GM23338 (cell line): ENCODE data around the gene CCL23. TPM values are rescaled to one million over a fixed set of nuclear protein-coding genes. Genes with fewer than 3 reads are reported as not detected.

Experiments
- ATAC-seq: fragments of 200-7000 bp; cut with Tn5 transposase; 3 replicates; pipeline ENCODE4 v1.9.1; 2020
- DNase-seq: peaks from one replicate; pipeline ENCODE4 v3.0.0-alpha.2; 2015; ENCODE audit warnings: low spot score
- H2AFZ ChIP-seq: fragments of 200-600 bp; sonication (generic); 2 replicates; pipeline ENCODE4 v1.8.0; 2016; ENCODE audit warnings: antibody characterized with exemption, mild to moderate bottlenecking, moderate library complexity
- H3F3A ChIP-seq: fragments of 200-600 bp; sonication (generic); replicated peaks from 2 replicates; pipeline ENCODE4 v1.8.0; 2017; ENCODE audit warnings: antibody characterized with exemption, mixed run types, low read depth
- H3K27ac ChIP-seq: fragments of 200-600 bp; sonication (generic); 2 replicates; pipeline ENCODE4 v1.6.1; 2016; ENCODE audit warnings: low read depth
- H3K27me3 ChIP-seq: fragments of 200-600 bp; sonication (generic); 2 replicates; pipeline ENCODE4 v1.8.0; 2016; ENCODE audit warnings: mild to moderate bottlenecking, mixed run types, moderate library complexity; ENCODE audit not compliant: insufficient read depth
- H3K36me3 ChIP-seq: fragments of 200-600 bp; sonication (generic); 2 replicates; pipeline ENCODE4 v1.8.0; 2016; ENCODE audit warnings: mild to moderate bottlenecking; ENCODE audit not compliant: insufficient read depth
- H3K4me1 ChIP-seq: fragments of 200-600 bp; sonication (generic); 2 replicates; pipeline ENCODE4 v1.8.0; 2016; ENCODE audit warnings: mild to moderate bottlenecking, moderate library complexity; ENCODE audit not compliant: insufficient read depth
- H3K4me2 ChIP-seq: fragments of 200-600 bp; sonication (generic); 2 replicates; pipeline ENCODE4 v1.7.1; 2017; ENCODE audit warnings: mixed run types
- H3K4me3 ChIP-seq: fragments of 200-600 bp; sonication (generic); 2 replicates; pipeline ENCODE4 v1.6.1; 2016; ENCODE audit warnings: mixed run types
- H3K79me2 ChIP-seq: fragments of 200-600 bp; sonication (generic); replicated peaks from 2 replicates; pipeline ENCODE4 v1.8.0; 2017; ENCODE audit warnings: mild to moderate bottlenecking; ENCODE audit not compliant: insufficient read depth
- H3K9me2 ChIP-seq: fragments of 200-600 bp; sonication (generic); 2 replicates; pipeline ENCODE4 v1.8.0; 2017; ENCODE audit not compliant: insufficient read depth
- H4K20me1 ChIP-seq: fragments of 200-600 bp; sonication (generic); replicated peaks from 2 replicates; pipeline ENCODE4 v1.8.0; 2017; ENCODE audit warnings: mild to moderate bottlenecking; ENCODE audit not compliant: insufficient read depth
- H3K27ac Mint-ChIP-seq: 2 replicates; pipeline ENCODE4 v1.8.0; 2020; ENCODE audit warnings: inconsistent platforms, mild to moderate bottlenecking, moderate library complexity, mixed read lengths
- H3K27me3 Mint-ChIP-seq: 3 replicates; pipeline ENCODE4 v1.8.0; 2022; ENCODE audit warnings: low read depth, mild to moderate bottlenecking, moderate library complexity, mixed read lengths, inconsistent platforms; ENCODE audit not compliant: insufficient read depth, poor library complexity
- H3K36me3 Mint-ChIP-seq: 3 replicates; pipeline ENCODE4 v1.8.0; 2021; ENCODE audit warnings: low read depth, mild to moderate bottlenecking, inconsistent platforms, moderate library complexity, mixed read lengths
- H3K4me1 Mint-ChIP-seq: 3 replicates; pipeline ENCODE4 v1.8.0; 2020; ENCODE audit warnings: mild to moderate bottlenecking, inconsistent platforms, mixed read lengths
- H3K4me3 Mint-ChIP-seq: 3 replicates; pipeline ENCODE4 v1.8.0; 2021; ENCODE audit warnings: moderate library complexity, mild to moderate bottlenecking, inconsistent platforms, mixed read lengths
- H3K9me3 Mint-ChIP-seq: 3 replicates; pipeline ENCODE4 v1.8.0; 2020; ENCODE audit warnings: moderate library complexity, mild to moderate bottlenecking, inconsistent platforms, mixed read lengths
- CREB1 ChIP-seq: fragments of 250-450 bp; sonication (Bioruptor Pico); IDR thresholded peaks from 2 replicates; pipeline ENCODE4 v1.5.0; 2020; ENCODE audit warnings: low read depth, mild to moderate bottlenecking, moderate library complexity
- EZH2 ChIP-seq: fragments of 200-600 bp; sonication (generic); IDR thresholded peaks from one replicate; pipeline ENCODE4 v1.8.0; 2017; ENCODE audit warnings: antibody characterized with exemption, mild to moderate bottlenecking, low read depth; ENCODE audit not compliant: unreplicated experiment
- EZH2phosphoT487 ChIP-seq: fragments of 200-600 bp; sonication (generic); IDR thresholded peaks from one replicate; pipeline ENCODE4 v1.8.1; 2018; ENCODE audit warnings: antibody characterized with exemption; ENCODE audit not compliant: unreplicated experiment
- JUNB ChIP-seq: IDR thresholded peaks from one replicate; pipeline ENCODE4 v1.6.1; 2016; ENCODE audit warnings: antibody characterized with exemption; ENCODE audit not compliant: unreplicated experiment
- NANOG ChIP-seq: IDR thresholded peaks from 2 replicates; pipeline ENCODE4 v1.6.1; 2016; ENCODE audit warnings: antibody characterized with exemption, borderline replicate concordance
- POLR2AphosphoS5 ChIP-seq: IDR thresholded peaks from 2 replicates; pipeline ENCODE4 v1.6.1; 2016; ENCODE audit warnings: antibody characterized with exemption, low read depth
- REST ChIP-seq: IDR thresholded peaks from one replicate; pipeline ENCODE4 v1.6.1; 2018; ENCODE audit warnings: antibody characterized with exemption; ENCODE audit not compliant: unreplicated experiment
- ZNF331 ChIP-seq: fragments of 250-450 bp; sonication (Bioruptor Pico); IDR thresholded peaks from 2 replicates; pipeline ENCODE4 v1.5.0; 2020; ENCODE audit warnings: low read depth, mild to moderate bottlenecking, moderate library complexity
- ZNF462 ChIP-seq: fragments of 250-450 bp; sonication (Bioruptor Pico); IDR thresholded peaks from 2 replicates; pipeline ENCODE4 v1.5.0; 2020; ENCODE audit warnings: mild to moderate bottlenecking, moderate library complexity
- polyA plus RNA-seq: library from polyadenylated mRNA; unstranded; fragments of >200 nt; fragmentation: Nextera tagmentation; extraction: Ambion mirVana; gene quantifications from 2 replicates; pipeline ENCODE4 v1.2.1, GENCODE V29; 2016
- total RNA-seq: library from RNA; depleted of rRNA; stranded (reverse); fragments of >200 nt; shearing (Covaris generic); gene quantifications from 2 replicates; pipeline ENCODE4 v1.2.3, GENCODE V29; 2014

CCL23 gene
- total and polyA plus RNA-seq, 2 experiments from 2014 or later, result not detected

- TF ChIP-seq REST (no peak), CREB1 (CRISPR knock-in tag) (no peak)
Measured at GRCh38 chr17:36024106-36024869, 6.5 kb upstream of the CCL23 start (continued).

- no peaks in the 10 kb centered on the region for H4K20me1 ChIP-seq
- H3K4me3 ChIP-seq, result no peak overlapping the region
- no peaks in the 10 kb centered on the region for H3K27me3 ChIP-seq
- no peaks in the 10 kb centered on the region for H3F3A ChIP-seq
- H3K79me2 ChIP-seq, result no peaks in the 10 kb centered on the region
- no peak overlapping the region for H2AFZ ChIP-seq
- Mint-ChIP-seq H3K27ac (no peak overlapping the region), H3K4me3 (no peak overlapping the region), H3K9me3 (peaks cover 11% of the 10 kb centered on the region; the same call in 1 of the 3 replicates), H3K4me1 (no peaks in the 10 kb centered on the region), H3K27me3 (peaks cover 11% of the 10 kb centered on the region), H3K36me3 (no peaks in the 10 kb centered on the region; the same call in 1 of the 3 replicates)
- no peak overlapping the region for H3K4me2 ChIP-seq
- DNase-seq, result no peak
- no peaks in the 10 kb centered on the region for H3K4me1 ChIP-seq
- H3K36me3 ChIP-seq, result no peaks in the 10 kb centered on the region
- no peaks in the 10 kb centered on the region for H3K9me2 ChIP-seq
- ATAC-seq, result no peak
- H3K27ac ChIP-seq, result no peak overlapping the region
- no peak for TF ChIP-seq EZH2phosphoT487
- no peak for TF ChIP-seq ZNF331 (CRISPR knock-in tag)
- no peak for TF ChIP-seq CREB1 (CRISPR knock-in tag)
- TF ChIP-seq POLR2AphosphoS5, result no peak
- no peak for TF ChIP-seq EZH2
- no peak for TF ChIP-seq JUNB
- TF ChIP-seq ZNF462 (CRISPR knock-in tag), result no peak
- no peak for TF ChIP-seq REST
- no peak for TF ChIP-seq NANOG
Measured at GRCh38 chr17:36019423-36019822, 1.7 kb upstream of the CCL23 start.
